ENCODE data around the gene SYNE3. TPM values are rescaled to one million over a fixed set of nuclear protein-coding genes. Genes with fewer than 3 reads are reported as not detected.

SYNE3 gene
- polyA plus RNA-seq, 1 donor (not counting 4 experiments of a cell fraction or from before 2014, with no cell fraction given): 1.0 TPM

GRCh38 chr14:95488376-95489213 is 27.9 kb downstream of the SYNE3 start:
- Histone ChIP-seq H3K9me3 (ENCODE audit: control insufficient read depth, low read depth, low read length) (no peaks in the 10 kb centered on the region), H2AFZ (ENCODE audit: control insufficient read depth, low read length) (no peak overlapping the region), H3K27ac (ENCODE audit: control insufficient read depth, insufficient read depth, low read length) (no peak overlapping the region), H3K27me3 (ENCODE audit: control insufficient read depth, extremely low read depth, insufficient read depth, low read length) (no peaks in the 10 kb centered on the region), H3K9ac (ENCODE audit: control insufficient read depth, extremely low read depth, insufficient read depth, low read length) (no peak overlapping the region), H4K20me1 (ENCODE audit: control insufficient read depth, extremely low read depth, insufficient read depth, low read length) (no peaks in the 10 kb centered on the region), H3K4me3 (ENCODE audit: control insufficient read depth in 2 of 3, extremely low read depth in 1 of 3, insufficient read depth in 2 of 3, low read depth in 1 of 3, low read length in 3 of 3) (no peak overlapping the region), H3K4me1 (ENCODE audit: control insufficient read depth, extremely low read depth, insufficient read depth, low read length) (peaks cover 30% of the 10 kb centered on the region), H3K4me2 (ENCODE audit: control insufficient read depth, extremely low read depth, insufficient read depth, low read depth, low read length) (no peak overlapping the region), H3K36me3 (ENCODE audit: control insufficient read depth in 2 of 2, extremely low read depth in 1 of 2, insufficient read depth in 2 of 2, low read length in 2 of 2) (no peaks in the 10 kb centered on the region), H3K9me1 (ENCODE audit: control insufficient read depth, extremely low read depth, insufficient read depth, low read length) (peaks cover 1% of the 10 kb centered on the region), H3K79me2 (ENCODE audit: control insufficient read depth, insufficient read depth, low read length) (no peaks in the 10 kb centered on the region)
- FAIRE-seq (no peak), DNase-seq (ENCODE audit: low read depth, low spot score) (no peak)
- no peak for TF ChIP-seq CTCF (optimal IDR thresholded peaks at IDR 0.05 in 1 of 3, IDR thresholded peaks at IDR 0.05 in 1 of 3, conservative IDR thresholded peaks at IDR 0.05 in 1 of 3; ENCODE audit: extremely low read depth in 1 of 3, insufficient read depth in 2 of 3, low read length in 3 of 3)
- no peak for TF ChIP-seq EZH2 (IDR thresholded peaks at IDR 0.05; ENCODE audit: low read length)
- dilution Hi-C loops (cut with MboI; ENCODE audit: extremely low pct_ligation_motif_present, low sequenced_read_pairs): no loop called here

GRCh38 chr14:95487669-95488084 is 28.8 kb downstream of the SYNE3 start:
- Histone ChIP-seq H3K4me3 (ENCODE audit: control insufficient read depth in 2 of 3, extremely low read depth in 1 of 3, insufficient read depth in 2 of 3, low read depth in 1 of 3, low read length in 3 of 3) (no peak overlapping the region), H3K9ac (ENCODE audit: control insufficient read depth, extremely low read depth, insufficient read depth, low read length) (no peak overlapping the region), H2AFZ (ENCODE audit: control insufficient read depth, low read length) (no peak overlapping the region), H3K27me3 (ENCODE audit: control insufficient read depth, extremely low read depth, insufficient read depth, low read length) (no peaks in the 10 kb centered on the region), H3K27ac (ENCODE audit: control insufficient read depth, insufficient read depth, low read length) (no peak overlapping the region), H3K9me3 (ENCODE audit: control insufficient read depth, low read depth, low read length) (no peaks in the 10 kb centered on the region), H3K36me3 (ENCODE audit: control insufficient read depth in 2 of 2, extremely low read depth in 1 of 2, insufficient read depth in 2 of 2, low read length in 2 of 2) (no peaks in the 10 kb centered on the region), H3K4me1 (ENCODE audit: control insufficient read depth, extremely low read depth, insufficient read depth, low read length) (peaks cover 39% of the 10 kb centered on the region), H3K4me2 (ENCODE audit: control insufficient read depth, extremely low read depth, insufficient read depth, low read depth, low read length) (no peak overlapping the region), H4K20me1 (ENCODE audit: control insufficient read depth, extremely low read depth, insufficient read depth, low read length) (peaks cover 5% of the 10 kb centered on the region), H3K79me2 (ENCODE audit: control insufficient read depth, insufficient read depth, low read length) (no peaks in the 10 kb centered on the region), H3K9me1 (ENCODE audit: control insufficient read depth, extremely low read depth, insufficient read depth, low read length) (peaks cover 6% of the 10 kb centered on the region)
- DNase-seq (ENCODE audit: low read depth, low spot score): no peak
- no peak for FAIRE-seq
- no peak for TF ChIP-seq CTCF (optimal IDR thresholded peaks at IDR 0.05 in 1 of 3, IDR thresholded peaks at IDR 0.05 in 1 of 3, conservative IDR thresholded peaks at IDR 0.05 in 1 of 3; ENCODE audit: extremely low read depth in 1 of 3, insufficient read depth in 2 of 3, low read length in 3 of 3)
- TF ChIP-seq EZH2 (IDR thresholded peaks at IDR 0.05; ENCODE audit: low read length): no peak
- dilution Hi-C loops (cut with MboI; ENCODE audit: extremely low pct_ligation_motif_present, low sequenced_read_pairs): no loop called here
